Keratinocyte (primary cell): ENCODE data around the gene GEMIN5.

Experiments used
- CTCF ChIP-seq, 3 experiments: IDR thresholded peaks in 1 of 3; conservative IDR thresholded peaks in 1 of 3; optimal IDR thresholded peaks in 1 of 3; 2 replicates in 2 of 3; 3 replicates in 1 of 3; pipeline versions ENCODE3 to v1.5.1; 2011; ENCODE audit warnings: low read length in 3 of 3, mild to moderate bottlenecking in 3 of 3, moderate library complexity in 2 of 3, control low read depth in 1 of 3, inconsistent platforms in 1 of 3; ENCODE audit not compliant: insufficient read depth in 2 of 3; ENCODE audit errors: extremely low read depth in 1 of 3
- EZH2 ChIP-seq: IDR thresholded peaks from one replicate; pipeline ENCODE4 v1.6.1; 2012; ENCODE audit warnings: inconsistent platforms, mild to moderate bottlenecking, low read length, moderate library complexity

- TF ChIP-seq CTCF (optimal IDR thresholded peaks at IDR 0.05 in 1 of 3, IDR thresholded peaks at IDR 0.05 in 1 of 3, conservative IDR thresholded peaks at IDR 0.05 in 1 of 3; ENCODE audit: extremely low read depth in 1 of 3, insufficient read depth in 2 of 3, low read length in 3 of 3) (no peak), EZH2 (no peak)
Measured at GRCh38 chr5:154862766-154863165, 75.2 kb downstream of the GEMIN5 start.
